GM18870 (cell line): Measurements from ENCODE around the gene MED16.
"Not testable (repeated sequence)": the region's sequence is repeated elsewhere in the genome, so short reads cannot be mapped to it uniquely, and the experiment has no call there.

Source experiments
- ATAC-seq: cut with Tn5 transposase; IDR thresholded peaks from one replicate; pipeline ENCODE4 v1.9.1; 2021; ENCODE audit warnings: moderate library complexity; ENCODE audit not compliant: unreplicated experiment

Gene MED16

DNA sequence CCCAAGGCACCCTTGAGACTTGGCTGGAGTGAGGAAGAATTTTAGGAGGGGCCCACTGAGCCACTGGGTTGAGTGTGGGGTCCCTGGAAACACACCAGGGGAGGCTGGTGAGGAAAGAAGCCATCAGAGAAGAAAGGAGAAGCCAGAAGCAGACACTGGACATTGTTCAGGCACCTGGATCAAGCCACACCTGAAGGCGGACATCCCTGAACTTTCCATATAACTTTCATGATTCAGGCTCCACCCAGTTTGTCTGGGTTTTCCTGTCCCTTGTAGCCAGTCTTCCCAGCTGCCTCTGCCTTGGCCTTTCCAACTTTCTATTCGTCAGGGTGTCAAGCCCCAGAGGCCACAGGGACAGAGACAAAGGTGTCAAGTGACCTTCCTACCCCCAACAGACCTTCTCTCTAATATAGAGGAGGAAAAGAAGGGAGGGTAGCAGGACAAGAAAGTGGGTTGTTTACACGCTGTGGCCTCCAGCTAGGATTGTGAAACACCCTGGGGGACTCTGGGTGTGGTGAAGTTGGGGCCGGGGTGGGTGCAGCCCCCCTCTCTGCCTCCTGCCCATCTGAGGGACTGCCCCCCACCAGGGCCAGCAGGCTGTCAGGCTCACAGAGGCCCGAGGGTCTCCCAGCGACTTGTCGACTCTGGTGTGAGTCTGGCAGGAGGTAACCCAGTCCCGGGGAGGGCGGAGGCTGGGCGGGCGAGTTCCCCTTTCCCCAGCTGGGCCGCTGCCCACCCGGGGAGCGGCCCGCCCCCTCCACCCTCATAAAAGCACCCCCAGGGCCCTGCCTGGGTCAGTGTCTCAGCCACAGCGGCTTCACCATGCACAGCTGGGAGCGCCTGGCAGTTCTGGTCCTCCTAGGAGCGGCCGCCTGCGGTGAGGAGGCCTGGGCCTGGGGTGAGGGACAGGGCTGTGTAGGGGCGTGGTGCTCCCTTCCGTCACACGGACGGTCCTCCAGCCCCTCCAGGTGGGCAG, 33.8 kb downstream of the MED16 start, which contains the start of gene CFD:
CFD (plus strand) TSS at position 797 of the 976 bp plus-strand sequence; CDS start at position 823, 26 bp downstream.
- no peak for ATAC-seq

- ATAC-seq, result no peak
Observed at GRCh38 chr19:858284-858683, 34.7 kb downstream of the MED16 start.

DNA sequence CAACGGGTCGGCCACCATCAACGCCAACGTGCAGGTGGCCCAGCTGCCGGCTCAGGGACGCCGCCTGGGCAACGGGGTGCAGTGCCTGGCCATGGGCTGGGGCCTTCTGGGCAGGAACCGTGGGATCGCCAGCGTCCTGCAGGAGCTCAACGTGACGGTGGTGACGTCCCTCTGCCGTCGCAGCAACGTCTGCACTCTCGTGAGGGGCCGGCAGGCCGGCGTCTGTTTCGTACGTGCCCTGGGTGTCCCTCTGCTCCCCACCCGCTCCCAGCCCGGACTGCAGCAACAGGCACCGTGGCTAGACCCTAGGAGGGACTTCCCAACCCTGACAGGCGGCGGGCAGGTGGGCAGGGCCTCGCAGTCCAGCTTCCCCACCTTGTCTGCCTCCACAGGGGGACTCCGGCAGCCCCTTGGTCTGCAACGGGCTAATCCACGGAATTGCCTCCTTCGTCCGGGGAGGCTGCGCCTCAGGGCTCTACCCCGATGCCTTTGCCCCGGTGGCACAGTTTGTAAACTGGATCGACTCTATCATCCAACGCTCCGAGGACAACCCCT, 37.3 kb downstream of the MED16 start:
- ATAC-seq, result no peak

GRCh38 chr19:855142-855541, 37.8 kb downstream of the MED16 start:
- ATAC-seq, result no peak

GRCh38 chr19:854549-854948, 38.4 kb downstream of the MED16 start:
- no peak for ATAC-seq

DNA sequence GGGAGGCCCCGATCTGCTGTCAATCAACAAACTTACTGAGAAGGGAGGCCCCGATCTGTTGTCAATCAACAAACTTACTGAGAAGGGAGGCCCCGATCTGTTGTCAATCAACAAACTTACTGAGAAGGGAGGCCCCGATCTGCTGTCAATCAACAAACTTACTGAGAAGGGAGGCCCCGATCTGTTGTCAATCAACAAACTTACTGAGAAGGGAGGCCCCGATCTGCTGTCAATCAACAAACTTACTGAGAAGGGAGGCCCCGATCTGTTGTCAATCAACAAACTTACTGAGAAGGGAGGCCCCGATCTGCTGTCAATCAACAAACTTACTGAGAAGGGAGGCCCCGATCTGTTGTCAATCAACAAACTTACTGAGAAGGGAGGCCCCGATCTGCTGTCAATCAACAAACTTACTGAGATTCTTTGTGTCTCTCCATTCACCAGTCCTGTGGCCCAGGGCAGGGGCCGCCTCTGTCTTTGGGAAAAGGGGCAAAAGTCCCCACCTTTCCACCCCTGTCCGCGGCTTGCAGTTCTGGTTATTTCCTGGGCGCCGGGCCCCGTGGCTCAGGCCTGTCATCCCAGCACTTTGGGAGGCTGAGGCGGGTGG, 39.3 kb downstream of the MED16 start:
- ATAC-seq, result not testable (repeated sequence)

GRCh38 chr19:853014-853585, 39.9 kb downstream of the MED16 start:
- no peak for ATAC-seq

GRCh38 chr19:852136-853013, 40.6 kb downstream of the MED16 start, which contains the start of gene ELANE:
Gene ELANE, plus strand, starts transcription at chr19:852303. Its CDS starts 26 bp downstream, at chr19:852329.
- ATAC-seq, result no peak

GRCh38 chr19:850979-851335, 42.0 kb downstream of the MED16 start:
- ATAC-seq, result no peak

GRCh38 chr19:850221-850978, 42.6 kb downstream of the MED16 start:
- no peak for ATAC-seq

GRCh38 chr19:849195-849594, 43.8 kb downstream of the MED16 start:
- not testable (repeated sequence) for ATAC-seq

GRCh38 chr19:848386-848921, 44.5 kb downstream of the MED16 start:
- ATAC-seq, result no peak

GRCh38 chr19:845707-846521, 47.1 kb downstream of the MED16 start:
- ATAC-seq, result no peak

- ATAC-seq, result no peak
Observed at GRCh38 chr19:844546-844971, 48.4 kb downstream of the MED16 start.

GRCh38 chr19:843836-844545, 49.0 kb downstream of the MED16 start:
- no peak for ATAC-seq

GRCh38 chr19:843180-843835, 49.7 kb downstream of the MED16 start:
- ATAC-seq, result no peak

DNA sequence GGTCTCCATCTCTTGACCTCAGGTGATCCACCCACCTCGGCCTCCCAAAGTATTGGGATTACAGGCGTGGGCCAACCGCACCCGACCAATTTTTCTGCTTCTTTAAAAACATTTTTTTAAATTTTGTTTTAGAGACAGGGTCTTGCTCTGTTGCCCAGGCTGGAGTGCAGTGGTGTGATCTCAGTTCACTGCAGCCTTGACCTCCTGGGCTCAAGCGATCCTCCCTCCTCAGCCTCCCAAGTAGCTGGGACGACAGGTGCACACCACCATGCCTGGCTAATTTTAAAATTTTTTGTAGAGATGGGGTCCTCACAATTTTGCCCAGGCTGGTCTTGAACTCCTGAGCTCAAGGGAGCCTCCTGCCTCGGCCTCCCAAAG, 50.2 kb downstream of the MED16 start:
- ATAC-seq, result not testable (repeated sequence)
